ENCODE data around the gene SYNPO2L.

SYNPO2L gene

DNA sequence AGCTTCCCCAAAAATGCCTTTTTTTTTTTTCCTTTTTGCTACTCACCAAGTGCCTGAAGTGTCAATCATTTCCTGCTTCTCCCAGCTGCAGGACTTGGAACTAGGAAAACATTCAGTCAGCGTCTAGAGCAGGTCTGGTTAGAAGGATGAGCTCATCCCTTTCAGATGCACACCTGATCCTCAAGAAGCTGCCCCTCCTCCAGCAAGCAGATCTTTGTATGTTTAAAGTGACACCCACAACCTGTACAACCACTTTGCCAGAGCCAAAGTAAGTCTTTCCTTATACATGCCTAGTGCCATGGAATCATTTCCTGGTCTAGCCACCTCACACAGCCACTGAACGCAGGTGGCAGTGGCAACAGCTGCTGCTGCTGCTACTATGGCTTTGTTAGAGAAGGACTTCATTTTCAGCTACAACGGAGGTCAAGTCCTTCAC is 54.3 kb downstream of the SYNPO2L start:
- no peak for DNase-seq

DNA sequence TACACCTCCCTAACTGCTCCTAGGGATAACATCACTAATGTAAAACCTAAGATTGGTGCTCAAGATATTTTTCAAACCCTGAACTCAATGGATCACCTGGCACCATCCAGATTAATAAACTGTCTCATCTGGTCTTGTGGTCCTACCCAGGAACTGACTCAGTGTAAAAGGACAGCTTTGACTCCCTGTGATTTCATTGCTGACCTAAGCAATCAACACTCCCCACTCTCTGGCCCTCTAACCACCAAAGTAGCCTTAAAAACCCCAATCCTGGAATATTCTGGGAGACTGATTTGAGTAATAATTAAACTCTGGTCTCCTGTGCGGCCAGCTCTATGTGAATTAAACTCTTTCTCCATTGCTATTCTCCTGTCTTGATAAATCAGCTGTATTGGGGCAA is 58.5 kb downstream of the SYNPO2L start:
- no peak for DNase-seq

All from stimulated activated naive CD4-positive, alpha-beta T cell (primary cell).